SKM-1 treated with dmso at 0.1 percent for 144 hours (cell line): Measurements from ENCODE around the gene TMEM108.
A peak's percentile ranks its signal among the peaks of the same experiment; 100 is the strongest.
"Not testable (repeated sequence)": the region's sequence is repeated elsewhere in the genome, so short reads cannot be mapped to it uniquely, and the experiment has no call there.

Source experiments
- DNase-seq: peaks from one replicate; lab custom pipeline; 2025; ENCODE audit not compliant: unreplicated experiment; lab: John Stamatoyannopoulos, UW

Gene TMEM108

DNA sequence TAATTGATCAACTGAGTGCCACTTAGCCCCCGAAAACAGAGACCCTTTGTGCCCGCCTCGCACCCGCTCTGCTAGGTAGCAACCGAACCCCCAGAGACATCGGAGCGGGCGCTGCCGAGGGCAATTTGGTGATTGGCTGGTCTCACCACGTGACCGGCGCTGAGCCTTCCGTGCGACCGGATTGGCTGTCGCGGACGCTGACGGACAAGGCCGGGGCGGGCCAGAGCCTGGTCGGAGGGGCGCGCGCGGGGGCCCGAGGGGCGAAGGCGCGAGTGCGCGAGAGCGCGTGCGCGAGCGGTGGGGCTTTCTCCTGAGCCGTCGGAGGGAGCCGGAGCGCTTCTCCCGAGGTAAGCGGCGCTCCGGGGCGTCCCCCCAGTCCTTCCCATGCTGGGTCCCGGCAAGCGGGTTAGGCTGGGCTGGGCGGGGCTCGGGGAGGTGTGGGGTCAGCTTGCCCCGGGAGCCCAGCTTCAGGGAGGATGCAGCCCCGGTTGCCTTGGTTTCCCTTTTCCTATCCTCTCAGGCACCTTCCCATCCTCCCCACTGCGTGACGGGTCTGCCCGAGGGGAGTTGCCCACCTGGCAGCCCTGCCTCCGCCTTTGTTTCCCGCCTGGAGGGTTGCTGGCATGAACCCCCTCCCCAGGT is at the start of gene TMEM108:
TSS of gene TMEM108 (plus strand) at position 303 of the 642 bp plus-strand sequence.
- DNase-seq, result no peak

DNA sequence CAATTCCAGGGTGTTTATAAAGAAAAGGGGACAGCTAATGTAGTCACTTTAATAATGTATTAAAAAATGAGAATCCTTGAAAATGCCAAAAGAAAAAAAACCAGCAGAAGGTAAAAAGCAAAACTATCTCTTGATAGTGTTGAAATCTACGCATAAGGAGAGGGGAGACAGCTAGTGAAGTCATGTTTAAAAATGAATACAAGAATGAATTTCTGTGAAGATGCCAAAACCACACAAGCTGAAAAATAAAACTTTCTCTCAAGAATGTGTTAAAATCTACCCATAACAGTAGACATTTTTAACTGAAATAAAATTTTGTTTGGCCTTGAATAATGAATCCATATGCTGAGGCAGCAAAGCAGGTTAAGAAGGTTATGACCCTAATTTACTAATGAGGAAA is 42.2 kb upstream of the TMEM108 start:
- no peak for DNase-seq

DNA sequence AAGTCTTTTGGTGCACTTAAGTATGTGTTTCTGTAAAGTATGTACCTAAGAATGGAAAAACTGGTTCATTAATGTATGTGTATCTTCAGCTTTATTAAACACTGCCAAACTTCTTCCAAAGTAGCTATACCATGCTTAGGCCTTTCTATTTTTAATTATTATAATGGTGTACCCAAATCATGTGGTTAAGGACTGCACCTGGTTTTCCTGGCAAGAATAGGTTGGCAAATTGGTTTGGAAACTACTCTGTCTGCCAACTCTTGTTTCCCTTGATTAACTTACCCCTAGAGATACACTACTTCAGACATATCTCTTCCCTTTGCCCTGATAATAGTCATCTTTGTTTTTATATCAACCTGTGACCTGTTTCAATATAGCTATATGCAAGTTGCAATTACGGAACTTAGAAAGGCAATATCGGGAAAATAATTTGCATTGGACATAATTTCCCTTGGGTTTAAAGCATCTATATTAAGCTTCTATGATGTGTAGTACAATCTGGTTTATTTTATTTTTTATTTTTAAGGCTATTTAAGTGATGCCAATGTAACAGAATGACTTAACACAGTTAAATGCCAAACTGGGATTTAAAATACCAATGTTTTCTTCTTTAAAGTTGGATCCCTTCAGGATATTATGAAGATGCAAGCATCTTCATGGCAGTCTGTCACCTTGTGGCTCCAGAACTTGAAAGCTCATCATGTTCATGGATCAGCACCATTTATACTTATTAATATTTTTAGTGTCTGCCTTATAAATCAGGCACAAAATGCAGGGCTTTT is 40.6 kb upstream of the TMEM108 start:
- DNase-seq, result no peak

DNA sequence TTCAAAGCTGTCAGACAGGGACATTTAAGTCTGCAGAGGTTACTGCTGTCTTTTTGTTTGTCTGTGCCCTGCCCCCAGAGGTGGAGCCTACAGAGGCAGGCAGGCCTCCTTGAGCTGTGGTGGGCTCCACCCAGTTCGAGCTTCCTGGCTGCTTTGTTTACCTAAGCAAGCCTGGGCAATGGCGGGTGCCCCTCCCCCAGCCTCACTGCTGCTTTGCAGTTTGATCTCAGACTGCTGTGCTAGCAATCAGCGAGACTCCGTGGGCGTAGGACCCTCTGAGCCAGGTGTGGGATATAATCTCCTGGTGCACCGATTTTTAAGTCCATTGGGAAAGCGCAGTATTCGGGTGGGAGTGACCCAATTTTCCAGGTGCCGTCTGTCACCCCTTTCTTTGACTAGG is 33.2 kb upstream of the TMEM108 start:
- not testable (repeated sequence) for DNase-seq

DNA sequence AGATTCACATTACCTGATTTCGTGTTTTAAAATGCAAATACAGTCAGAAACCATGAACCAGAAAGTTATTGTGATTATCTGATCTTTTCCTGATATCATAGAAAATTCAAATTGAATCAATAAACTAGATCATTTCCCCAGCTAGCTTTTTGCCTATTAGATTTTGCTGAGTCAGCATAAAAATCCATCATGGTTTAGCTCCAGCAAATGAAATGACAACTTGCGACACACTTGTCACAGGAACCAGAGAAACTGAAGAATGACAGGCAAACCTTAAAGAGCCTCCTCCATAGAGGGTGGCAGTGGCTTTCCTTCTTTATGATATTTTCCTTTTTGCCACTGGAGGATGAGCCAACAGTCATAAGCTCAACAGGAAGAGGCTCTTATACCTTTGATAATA is 30.6 kb upstream of the TMEM108 start:
- DNase-seq, result no peak

DNA sequence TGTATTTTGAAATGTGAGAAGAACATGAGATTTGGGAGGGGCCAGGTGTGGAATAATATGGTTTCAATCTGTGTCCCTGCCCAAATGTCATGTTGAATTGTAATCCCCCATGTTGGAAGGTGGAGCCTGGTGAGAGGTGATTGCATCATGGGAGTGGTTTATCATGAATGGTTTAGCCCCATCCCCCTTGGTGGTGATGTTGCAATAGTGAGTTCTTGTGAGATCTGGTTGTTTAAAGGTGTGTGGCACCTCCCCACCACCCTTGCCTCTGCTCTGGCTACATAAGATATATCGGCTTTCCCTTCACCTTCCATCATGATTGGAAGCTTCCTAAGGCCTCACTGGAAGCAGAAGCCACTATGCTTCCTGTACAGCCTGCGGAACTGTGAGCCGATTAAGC is 23.9 kb upstream of the TMEM108 start:
- no peak for DNase-seq

DNA sequence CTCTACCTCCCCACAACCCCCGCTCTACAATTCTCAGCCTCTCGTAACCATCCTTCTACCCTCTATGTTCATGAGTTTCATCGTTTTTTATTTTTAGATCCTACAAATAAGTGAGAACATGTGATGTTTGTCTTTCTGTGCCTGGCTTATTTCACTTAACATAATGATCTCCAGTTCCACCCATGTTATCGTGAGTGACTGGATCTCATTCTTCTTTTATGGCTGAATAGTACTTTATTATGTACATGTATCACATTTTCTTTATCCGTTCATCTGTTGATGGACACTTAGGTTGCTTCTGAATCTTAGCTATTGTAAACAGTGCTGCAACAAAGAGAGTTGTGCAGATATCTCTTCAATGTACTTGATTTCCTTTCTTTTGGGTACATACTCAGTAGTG is 22.6 kb upstream of the TMEM108 start:
- DNase-seq, result not testable (repeated sequence)

DNA sequence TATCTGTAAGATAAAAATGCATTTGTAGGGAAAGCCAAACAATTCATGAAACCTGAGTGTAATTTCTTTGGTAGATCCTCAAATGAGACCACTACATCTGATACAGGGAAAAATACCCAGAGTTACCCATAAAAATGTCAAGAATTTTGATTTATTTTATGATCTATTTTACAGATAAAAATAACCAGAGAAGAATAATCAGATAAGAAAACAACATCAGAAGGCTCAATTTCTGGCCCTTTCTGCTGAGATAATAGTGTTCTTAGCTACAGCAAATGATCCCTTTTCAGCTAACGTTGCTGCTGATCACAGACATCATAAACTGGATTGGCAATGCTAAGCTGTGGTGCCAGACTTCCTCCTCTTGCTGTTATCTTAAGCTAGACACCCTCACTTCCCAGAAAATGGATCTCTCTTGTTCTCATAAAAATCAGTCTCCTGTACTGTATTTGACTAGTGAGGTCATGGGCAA is 21.3 kb upstream of the TMEM108 start:
- DNase-seq, result no peak

DNA sequence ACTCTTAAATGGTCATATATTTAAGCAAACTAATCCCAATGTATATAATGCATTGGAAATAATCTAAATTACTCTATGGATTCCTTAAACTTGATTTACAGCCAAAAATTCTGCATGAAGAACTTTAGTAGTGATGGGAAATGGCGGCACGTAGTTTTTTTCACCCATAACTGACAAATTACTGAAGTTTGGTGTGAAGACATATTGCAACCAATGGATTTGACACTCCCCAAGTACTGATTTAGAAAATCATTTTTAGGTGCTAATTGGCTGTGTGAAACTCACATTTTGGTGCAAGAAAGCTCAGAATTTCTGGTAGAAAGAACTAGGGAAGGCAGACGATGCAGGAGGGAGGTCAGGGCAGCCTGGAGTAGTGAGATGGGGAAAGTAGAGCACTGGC is 19.3 kb upstream of the TMEM108 start:
- no peak for DNase-seq

DNA sequence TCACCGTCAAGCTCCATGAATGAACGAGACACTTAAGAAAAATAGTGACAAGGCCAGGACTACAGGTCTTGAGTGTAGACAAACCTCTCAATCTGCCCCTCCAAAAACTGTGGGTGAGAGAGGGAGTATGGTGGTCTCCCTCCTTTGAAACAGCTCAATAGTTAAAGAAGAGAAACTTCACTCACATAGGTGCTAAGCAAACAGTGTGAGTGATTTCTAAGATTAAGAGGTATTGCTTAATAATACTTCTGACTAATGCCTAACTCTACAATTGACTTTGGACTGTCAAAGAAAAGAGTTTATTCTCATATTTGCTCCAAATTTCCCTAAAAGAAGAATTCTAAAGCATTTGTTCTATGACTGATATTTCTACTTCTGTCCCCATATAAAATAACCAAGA is 17.0 kb upstream of the TMEM108 start:
- no peak for DNase-seq

DNA sequence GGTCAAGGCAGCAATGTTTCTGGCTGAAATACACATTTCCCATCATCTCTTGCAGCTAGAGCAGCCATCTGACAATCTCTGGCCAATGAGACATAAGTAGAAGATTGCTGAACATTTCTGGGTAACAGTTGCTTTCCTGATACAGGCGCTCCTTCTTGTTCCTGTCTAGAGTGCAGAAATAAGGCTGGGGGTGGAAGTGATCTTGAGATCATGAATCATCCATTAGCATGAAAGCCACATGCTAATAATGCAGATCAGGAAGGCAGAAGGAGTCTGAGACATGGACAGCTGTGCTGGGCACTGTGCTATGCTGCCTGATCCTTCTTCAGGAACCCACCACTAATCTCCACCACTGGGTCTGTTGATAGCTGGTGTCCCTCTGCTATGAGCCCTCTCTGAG is 14.8 kb upstream of the TMEM108 start:
- no peak for DNase-seq

DNA sequence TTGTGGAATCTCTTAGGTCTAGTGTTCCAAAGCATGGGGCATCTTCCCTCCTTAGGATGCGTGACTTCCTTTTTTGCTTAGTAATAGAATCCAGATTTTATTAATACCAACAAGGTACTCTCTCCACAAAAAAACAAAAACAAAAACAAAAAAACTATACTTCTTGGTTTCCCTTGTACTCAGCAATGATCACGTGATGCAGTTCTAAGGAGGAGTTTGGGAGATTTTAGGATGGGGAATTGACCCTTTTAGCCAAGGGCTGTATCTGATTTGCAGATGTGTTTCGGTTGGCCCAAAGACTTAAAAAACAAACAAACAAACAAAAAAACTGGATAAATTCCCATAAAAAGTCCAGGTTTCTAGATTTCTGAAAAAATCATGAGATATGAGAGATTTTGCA is 12.6 kb upstream of the TMEM108 start:
- DNase-seq, result no peak

DNA sequence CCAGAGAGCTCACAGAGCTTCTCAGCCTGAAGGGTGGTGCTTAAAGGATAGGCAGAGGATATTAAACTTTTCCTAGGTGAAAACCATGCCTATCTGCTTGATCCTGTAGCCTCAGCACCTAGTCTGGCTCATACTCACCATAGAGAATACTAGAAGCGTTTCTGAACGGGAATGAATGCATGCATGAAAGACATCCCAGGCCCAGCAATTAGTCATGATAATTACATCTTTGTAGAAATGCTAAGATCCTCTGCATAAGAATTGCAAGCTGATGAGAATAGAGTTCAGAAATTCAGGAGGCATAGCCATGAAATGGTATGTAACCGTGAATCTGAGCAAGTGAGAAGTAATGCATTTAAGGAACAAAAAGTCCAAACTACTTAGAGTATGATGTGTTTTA is 5.9 kb upstream of the TMEM108 start:
- DNase-seq, result no peak

DNA sequence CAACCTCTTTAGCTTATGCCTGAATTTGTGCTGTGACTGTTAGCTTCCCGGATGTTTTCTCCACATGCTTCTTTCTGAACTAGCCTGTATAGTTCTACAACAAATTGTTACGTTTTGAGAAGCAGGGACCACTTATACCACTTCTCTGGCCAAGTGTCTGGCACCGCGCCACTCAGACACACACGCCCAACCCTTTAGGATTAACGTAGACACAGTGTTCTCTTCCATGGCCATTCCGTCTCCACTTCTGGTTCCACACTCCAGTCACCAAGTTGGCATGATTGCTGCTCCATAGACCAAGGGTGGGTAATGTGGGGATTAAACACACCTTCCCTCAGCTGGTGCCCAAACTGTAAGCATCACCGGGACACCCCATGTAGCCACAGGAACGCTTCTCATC is 755 bp upstream of the TMEM108 start:
- DNase-seq, result no peak

DNA sequence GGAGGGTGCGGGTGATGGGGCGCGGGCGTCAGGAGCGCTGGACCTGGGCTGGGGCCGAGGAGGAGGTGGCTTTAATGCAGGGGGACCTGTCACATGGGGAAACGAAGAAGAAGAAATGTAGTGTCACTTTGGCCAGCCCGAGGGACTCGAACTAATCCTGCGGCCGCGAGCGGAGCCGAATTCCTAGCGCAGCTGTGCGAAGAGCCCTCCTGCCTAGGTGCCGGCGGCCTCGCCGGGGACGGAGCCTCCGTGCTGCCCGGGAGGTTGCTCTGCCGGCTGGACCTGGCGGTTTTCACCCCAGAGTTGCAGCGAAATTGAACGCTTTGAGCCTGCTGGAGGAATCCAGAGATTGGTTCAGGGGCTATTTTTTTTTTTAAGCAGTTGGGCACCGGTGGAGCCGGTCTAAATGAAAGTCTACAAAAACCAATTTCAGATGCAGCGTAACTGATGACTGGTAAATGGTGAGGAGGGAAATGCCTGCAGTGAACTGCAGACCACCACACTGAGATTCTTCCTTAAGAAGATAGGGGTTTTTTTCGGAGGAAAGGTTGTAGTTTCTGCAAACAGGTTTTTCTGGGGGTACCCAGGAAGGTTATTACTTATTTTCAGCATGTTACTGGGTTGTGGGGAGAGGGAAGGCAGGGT is 662 bp downstream of the TMEM108 start:
- peak; percentile 11 for DNase-seq

DNA sequence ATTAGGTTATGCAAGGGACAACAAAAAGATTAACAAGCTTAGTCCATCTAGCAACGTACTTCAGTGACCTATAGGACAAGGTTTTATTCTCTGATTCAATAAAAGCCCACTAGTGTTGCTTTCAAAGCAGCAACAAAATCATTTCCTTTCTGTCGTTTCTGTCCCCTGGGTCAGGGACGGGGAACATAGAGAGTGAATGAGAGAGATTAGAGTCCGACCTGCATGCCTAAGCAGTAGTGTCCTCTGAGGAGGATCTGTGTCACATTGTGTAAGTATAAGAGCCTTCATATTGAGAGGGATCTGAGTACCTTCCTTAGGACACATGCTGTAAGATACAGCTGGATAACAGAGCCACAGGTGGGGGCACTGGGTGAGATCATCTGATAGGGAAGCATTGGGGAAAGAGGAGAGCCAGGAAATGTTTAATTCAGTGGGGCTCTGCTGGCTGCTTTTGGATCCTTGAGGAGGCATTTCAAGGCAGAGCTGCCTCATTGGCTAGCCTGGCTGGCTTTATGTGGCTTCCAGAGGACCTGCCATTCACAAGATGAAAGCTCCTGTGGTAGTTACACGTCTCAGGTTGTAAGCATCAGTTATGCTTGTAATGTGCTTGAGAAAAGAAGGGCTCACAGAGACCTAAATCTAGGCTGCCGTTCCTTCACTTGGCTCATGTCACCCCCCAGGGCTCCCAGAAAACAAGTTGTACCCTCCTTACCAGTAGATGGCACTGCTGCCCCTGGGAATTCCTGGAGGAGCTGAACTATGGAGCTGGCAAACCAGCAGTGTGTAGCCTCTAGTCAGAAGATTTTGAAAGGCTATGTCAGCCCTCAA is 2.7 kb downstream of the TMEM108 start:
- peak; percentile 17 for DNase-seq

DNA sequence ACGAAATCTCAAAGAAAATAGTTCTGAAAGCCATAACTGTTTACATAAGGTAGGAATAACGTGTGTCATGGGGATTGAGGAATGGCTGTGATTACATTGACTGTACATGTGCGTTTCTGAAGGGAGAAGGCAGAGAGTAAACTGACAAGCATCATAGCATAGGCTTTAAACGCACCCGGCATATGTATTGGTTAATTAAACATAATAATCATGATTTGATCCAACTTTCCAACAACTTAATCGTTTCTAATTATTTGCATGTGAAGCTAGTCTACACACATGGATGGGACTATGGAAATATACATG is 3.3 kb downstream of the TMEM108 start:
- no peak for DNase-seq

DNA sequence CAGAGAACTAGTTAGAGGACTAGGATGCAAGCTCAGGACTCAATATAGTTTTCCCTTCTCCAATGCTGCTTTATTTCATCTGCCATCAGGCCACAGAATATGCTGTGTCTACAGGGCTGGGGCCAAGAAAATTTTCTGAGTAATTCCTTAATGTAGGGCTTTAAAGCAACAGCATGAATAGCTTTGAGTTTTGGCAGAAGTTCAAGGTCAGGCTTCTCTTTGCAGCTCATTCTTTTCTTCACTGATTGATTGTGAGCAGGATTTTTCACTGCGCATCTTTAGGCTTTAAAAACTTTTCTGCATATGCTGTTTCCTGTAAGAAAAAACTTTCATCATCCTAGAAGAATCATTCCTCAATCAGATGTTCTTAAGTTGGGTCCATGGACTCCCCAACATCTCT is 4.6 kb downstream of the TMEM108 start:
- no peak for DNase-seq

DNA sequence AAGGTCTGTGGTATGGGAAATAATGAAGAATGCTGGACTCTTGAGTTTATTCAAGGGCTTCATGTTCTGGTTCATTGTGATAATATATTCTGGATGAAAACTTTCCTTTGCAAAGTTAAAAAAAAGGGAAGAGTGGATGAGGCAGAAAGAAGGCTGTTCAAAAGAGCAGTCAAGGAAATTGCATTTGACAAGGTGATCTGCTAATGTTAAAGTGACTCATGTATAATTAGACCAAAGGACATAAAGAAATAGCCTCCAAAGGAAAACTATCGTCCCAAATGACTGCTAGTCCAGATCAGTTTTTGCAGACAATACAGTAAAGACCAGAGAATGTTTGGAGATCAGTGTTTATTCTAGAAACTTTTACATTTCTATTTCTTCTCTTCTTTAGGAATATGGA is 9.8 kb downstream of the TMEM108 start:
- no peak for DNase-seq

DNA sequence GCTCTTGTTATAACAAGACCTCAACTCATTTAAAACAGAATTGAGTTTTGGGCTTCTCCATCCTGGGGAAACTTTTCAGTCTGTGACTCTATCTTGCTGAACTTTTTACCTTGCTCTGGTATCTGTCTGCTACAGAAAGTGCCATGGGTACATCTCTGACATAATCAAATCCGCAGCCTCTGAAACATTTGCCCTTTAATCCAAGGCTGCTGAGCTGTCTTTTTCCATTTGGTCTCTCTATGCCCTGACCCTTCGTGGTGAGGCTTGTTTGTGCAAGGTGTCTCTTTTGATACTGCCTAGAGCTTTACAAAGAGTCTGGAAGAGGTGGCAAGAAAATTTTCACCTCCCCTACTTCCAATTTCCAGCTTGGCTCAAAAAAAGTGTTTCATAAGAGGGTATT is 11.3 kb downstream of the TMEM108 start:
- no peak for DNase-seq

DNA sequence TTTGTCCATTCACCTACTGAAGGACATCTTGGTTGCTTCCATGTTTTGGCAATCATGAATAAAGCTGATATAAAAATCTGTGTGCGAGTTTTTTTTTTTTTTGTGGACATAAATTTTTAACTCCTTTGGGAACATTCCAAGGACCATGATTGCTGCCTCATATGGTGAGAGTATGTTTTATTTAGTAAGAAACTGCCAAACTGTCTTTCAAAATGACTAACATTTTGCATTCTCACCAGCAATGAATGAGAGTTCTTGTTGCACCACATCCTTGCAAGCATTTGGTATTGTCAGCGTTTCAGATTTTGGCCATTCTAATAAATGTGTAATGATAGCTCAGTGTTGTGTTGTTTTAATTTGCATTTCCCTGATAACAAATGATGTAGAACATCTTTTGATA is 12.7 kb downstream of the TMEM108 start:
- DNase-seq, result no peak

DNA sequence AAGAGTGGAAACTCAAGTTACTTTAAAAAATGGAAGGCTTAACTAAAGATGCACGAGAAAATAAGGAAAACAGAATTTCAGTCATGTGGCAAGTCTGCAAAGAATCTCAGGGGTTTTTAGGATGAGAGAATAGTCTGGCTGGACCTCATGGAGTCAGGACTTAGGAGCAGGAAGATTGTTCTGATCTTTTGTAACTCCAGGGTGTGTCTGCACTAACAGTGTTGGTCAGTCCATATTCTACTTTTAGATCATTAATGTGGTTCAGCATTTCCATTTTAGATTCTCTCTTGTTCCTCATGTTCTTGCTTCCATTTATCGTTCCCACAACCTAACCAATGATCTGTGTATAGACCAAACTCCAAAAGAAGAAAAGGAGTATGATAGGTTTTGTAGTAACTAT is 15.3 kb downstream of the TMEM108 start:
- no peak for DNase-seq
